Measurements from ENCODE around the gene LRRK1.

Gene LRRK1

DNA sequence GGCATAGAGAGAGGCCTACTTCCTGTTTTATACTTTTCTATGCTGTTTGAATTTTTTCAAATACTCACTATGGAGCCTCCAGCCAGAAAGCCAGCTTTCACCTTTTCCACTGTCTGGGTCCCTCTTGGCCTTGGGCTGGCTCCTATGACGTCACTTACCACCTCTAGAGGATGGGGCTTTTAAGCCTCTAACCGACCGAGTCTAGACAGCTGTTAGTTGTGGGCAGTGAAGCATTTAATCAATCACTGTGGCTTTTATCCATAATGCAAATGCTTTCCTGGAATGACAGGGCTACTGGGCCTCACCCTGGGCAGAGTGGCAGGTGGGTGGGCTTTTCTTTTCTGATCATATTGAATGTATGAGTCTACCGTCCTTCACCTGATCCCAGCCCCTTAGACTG is 61.9 kb downstream of the LRRK1 start:
- no peak for DNase-seq

DNA sequence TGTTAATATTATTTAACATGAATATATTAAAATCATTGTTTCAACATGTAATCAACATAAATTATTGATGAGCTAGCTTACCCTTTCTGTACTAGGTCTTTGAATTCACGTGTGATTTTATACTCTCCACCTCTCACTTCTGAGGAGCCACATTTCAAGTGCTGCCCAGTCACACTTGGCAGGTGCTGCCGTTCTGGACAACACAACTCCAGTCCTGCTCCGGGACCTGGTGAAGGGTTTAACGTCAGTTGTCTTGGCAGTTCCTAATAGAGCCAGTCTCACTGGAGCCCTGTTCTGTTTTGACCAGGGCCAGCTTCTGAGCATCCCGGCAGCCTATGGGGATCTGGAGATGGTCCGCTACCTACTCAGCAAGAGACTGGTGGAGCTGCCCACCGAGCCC is 64.1 kb downstream of the LRRK1 start:
- DNase-seq: no peak

DNA sequence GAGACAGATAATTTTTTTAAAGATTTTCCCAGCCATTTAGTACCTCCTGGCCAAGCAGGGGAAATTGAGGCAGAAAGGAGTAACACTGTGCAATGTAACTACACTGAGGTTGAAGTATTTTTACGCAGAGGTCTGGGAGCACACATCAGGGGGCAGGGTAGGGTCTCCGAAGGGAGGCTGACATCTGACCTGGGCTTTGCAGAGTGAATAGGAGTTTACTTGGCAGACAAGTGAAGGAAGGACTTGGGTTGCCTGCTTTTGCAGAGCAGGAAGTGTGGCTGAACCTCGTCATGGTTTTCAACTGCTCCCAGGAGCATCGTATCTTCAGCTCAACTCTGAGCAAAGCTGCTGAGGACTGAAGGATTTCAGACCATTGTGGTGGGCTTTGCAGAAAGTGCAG is 66.2 kb downstream of the LRRK1 start:
- DNase-seq: no peak

DNA sequence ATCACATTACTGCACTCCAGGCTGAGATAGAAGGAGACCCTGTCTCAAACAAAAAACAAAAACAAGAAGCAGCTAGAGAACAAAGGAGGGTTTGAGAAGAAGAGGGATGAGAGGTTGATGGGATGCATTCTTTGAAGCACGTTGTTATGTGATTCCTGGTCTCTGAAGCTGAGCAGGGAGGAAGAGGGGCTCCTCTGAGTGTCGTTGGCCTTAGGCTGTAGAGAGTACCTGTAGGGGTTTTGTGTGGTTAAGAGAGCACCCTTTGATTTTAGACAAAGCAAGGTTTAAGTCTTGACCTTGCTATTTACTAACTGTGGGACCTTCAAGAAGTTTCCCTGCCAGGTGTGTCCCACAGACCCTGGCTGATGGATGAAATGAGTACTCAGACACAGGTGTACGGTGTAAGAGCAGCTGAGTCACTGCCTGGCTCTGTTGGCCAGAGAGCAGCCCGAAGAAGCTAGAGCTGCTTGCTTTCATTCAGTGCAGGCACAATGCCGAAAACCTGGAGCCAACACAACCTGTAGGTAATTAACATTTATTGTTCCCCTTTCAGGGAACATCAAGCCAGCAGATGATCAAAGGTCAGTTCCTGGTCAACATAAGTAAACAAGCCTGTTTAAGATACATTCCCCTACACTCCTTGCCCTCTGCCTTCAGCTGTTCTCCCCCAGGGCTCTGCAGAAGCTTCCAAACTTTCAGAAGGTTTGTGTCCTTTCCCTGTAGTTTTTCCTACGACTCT is 67.2 kb downstream of the LRRK1 start:
- DNase-seq: no peak

- no peak for DNase-seq
Observed at GRCh38 chr15:100987143-100987542, 68.0 kb downstream of the LRRK1 start.

DNA sequence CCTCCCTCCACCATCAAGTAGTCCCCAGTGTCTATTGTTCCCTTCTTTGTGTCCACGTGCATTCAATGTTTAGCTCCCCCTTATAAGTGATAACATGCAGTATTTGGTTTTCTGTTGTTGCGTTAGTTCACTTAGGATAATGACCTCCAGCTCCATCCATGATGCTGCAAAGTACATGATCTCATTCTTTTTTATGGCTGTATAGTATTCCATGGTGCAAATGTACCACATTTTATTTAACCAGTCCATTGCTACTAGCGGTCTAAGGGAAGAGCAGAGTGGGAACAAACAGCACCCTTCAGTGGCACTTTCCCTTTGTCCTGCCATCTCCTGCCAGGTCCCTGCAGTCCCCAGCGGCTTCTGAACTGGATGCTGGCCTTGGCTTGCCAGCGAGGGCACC is 69.1 kb downstream of the LRRK1 start:
- no peak for DNase-seq

DNA sequence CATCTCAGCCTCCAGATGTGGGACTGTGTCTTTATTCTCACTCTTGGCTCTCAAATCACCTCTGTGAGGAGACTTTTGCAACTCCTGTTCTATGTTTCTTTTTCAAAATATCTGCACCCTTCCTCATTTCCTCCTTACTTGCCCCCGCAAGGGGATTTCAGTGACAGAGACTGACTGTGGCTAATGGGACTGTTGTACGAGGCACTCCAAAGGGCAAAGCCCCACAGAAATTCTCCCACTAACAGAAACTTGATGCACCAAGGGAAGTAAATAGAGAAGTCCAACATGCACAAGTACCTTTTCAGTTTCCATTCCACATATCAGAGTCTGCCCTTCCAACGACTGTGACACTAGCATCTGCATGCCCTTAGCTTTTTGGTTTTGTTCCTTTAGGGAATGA is 69.7 kb downstream of the LRRK1 start:
- no peak for DNase-seq

- DNase-seq: no peak
Observed at GRCh38 chr15:100994597-100995446, 75.7 kb downstream of the LRRK1 start.

DNA sequence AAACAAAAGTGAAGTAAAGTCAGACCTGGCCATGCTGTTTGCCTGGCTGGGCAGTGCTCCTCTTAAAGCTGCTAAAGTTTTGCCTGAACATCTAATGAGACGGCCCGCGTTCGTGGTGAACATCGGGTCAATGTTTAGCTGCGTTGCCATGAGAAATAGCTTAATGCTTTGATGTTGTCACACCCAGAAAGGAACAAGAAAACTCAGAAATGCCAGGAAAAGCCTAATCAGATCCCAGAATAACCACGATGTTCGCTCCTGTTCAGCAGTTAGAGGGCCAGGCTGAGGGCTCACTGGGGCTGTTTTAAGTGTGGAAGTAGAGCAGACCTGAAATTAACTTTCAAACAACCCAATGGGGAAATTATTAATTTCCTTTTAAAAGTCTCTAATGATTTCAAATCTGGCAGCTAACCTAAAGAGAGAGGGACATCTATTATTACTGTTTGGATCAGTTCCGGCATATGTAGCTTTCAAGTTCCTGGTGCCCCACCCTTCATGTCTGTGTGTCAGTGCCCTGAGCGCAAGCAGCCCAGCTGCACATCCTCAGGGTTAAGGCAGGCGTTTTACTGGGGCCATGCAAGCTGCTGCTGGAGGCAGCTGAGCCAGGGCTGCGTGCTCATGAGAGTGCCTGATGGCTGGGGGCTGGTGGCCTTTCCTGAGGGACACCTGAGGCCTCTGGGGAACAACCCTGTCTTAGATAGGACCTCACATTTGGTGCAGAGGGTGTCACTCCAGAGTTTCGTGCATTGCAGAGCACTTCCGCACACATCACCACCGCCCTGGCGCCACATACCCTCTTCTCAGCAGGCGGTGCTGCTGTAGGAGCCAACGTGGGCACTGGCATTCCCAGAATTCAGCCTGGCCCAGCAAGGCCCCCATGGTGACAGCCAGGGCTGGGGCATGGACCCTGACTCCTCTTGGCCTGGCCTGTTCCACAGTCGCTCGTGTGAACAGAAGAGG is 76.6 kb downstream of the LRRK1 start:
- DNase-seq: no peak

GRCh38 chr15:100997442-100997841 is 78.3 kb downstream of the LRRK1 start:
- no peak for DNase-seq

GRCh38 chr15:100998630-100999029 is 79.5 kb downstream of the LRRK1 start:
- DNase-seq: no peak

DNA sequence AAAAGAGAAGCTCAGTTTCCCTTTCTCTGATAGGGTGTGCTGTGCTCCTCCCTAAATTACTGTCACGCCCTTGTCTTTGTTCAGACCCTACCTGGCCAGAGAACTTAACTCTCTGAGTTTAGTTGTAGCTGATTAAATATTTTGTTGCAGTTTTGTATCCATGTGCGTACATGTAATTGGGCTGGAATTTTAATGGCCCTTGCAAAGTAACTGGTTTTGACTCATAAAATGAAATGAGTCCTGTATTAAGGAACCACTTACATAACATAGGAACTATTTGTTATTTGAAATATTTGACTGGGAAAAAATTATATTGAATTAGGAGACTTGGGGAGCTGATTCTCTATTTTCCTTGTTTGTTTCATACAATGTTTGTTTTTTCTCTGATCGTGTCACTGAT is 80.2 kb downstream of the LRRK1 start:
- DNase-seq: no peak

GRCh38 chr15:101000271-101000681 is 81.1 kb downstream of the LRRK1 start:
- DNase-seq: no peak

DNA sequence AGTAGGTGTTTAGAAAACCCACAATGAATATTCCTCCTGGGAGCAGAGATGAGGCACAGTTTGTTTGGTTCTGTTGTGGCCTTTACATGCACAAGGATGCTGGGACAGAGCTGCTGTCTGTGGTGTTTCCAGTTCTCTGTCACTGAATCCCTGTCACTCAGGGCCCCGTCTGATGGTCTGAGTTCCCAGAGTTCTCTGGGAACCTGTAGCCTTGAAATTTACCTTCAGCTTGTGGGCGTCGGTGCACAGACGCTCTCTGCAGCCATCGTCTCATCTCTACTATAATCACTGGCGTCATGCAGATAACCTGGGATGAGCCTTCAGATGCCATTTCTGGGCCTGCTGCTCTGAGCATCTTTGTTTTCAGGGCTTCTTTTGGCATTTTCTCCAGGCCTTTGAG is 81.9 kb downstream of the LRRK1 start:
- no peak for DNase-seq

GRCh38 chr15:101001796-101002195 is 82.6 kb downstream of the LRRK1 start:
- no peak for DNase-seq

GRCh38 chr15:101003081-101003480 is 83.9 kb downstream of the LRRK1 start:
- DNase-seq: no peak

- DNase-seq: no peak
Observed at GRCh38 chr15:101003706-101004105, 84.5 kb downstream of the LRRK1 start.

DNA sequence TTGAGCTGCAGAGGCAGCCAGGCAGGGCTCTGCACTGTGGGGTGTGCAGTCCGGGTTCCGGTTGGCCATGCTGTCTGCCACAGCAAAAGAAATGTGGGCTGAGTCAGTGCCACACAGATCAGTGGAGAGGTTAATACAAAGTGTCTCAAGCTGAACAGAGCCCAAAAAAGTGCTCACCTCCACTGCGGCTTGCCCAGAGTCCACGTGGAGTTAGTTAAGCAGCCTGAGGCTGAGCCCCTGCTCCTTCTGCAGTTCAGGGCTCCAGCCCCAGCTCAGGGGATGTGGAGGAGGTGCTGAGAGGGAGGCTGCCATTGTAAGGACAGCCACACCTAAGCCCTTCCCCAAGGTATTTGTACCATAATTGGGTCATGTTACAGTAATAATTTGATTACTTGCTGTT is 85.3 kb downstream of the LRRK1 start:
- no peak for DNase-seq

DNA sequence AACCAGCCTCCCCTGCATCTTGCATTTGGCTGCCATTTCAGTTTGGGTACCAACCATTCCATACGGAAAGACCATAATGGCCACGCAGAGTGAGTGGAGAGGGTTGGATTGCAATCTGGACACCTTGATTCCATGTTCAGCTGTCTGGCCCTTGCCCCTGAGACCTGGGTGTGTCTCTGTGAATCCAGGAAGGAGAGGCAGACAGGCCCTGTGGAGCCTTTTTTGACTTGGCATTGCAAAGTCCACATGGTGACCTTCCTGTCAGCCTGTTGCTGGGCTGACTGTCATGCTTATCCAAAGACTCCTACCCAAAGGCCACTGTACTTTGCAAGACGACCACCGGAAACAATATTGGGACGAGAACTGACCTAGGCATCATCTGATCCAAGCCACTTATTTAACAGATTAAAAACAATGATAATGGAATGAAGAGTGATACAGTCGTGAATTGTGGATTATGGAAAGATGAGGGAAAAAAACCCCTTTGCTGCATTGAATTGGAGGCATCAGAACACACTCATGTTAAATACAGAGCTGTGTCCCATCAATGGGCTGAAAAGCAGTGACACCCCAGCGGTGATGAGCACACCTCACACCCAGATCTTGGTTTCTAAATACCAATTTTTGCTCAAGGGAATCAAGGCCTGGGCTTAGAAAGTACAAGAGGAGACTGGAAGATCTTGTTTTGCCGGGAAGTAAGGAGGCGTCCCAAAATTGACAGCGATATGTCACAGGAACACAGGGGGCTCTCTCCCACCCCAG is 86.0 kb downstream of the LRRK1 start:
- no peak for DNase-seq

GRCh38 chr15:101006931-101007691 is 88.0 kb downstream of the LRRK1 start:
- DNase-seq: peak; percentile 83

Measured in activated CD4-positive, alpha-beta T cell treated with anti-CD3 and anti-CD28 coated beads for 48 hours (primary cell).